ENCODE data around the gene BTBD9. TPM values are rescaled to one million over a fixed set of nuclear protein-coding genes. Genes with fewer than 3 reads are reported as not detected.

Gene BTBD9
- total RNA-seq, 1 donor from 2014 or later, result 9.9 TPM

GRCh38 chr6:38184585-38185080 lies 455.1 kb downstream of the BTBD9 start:
- no peak for TF ChIP-seq CTCF (IDR thresholded peaks at IDR 0.05)
- H3K27ac ChIP-seq, result no peak overlapping the region
- no peak overlapping the region for H3K4me3 ChIP-seq
- intact Hi-C loops (cut with DNase I), result no loop called here
- no peaks in the 10 kb centered on the region for H3K4me1 ChIP-seq
- H3K36me3 ChIP-seq, result no peaks in the 10 kb centered on the region
- no peaks in the 10 kb centered on the region for H3K27me3 ChIP-seq
- H3K9me3 ChIP-seq, result no peaks in the 10 kb centered on the region
- DNase-seq (ENCODE audit: low spot score in 2 of 2), result peak in 1 of 2 donors; percentile 48

GRCh38 chr6:38183856-38184584 lies 455.7 kb downstream of the BTBD9 start:
- Histone ChIP-seq H3K4me1 (no peaks in the 10 kb centered on the region), H3K27me3 (no peaks in the 10 kb centered on the region), H3K36me3 (no peaks in the 10 kb centered on the region), H3K27ac (no peak overlapping the region), H3K9me3 (no peaks in the 10 kb centered on the region), H3K4me3 (no peak overlapping the region)
- intact Hi-C loops (cut with DNase I), result no loop called here
- TF ChIP-seq CTCF (IDR thresholded peaks at IDR 0.05), result no peak
- DNase-seq (ENCODE audit: low spot score in 2 of 2), result no peak

- Histone ChIP-seq H3K9me3 (no peaks in the 10 kb centered on the region), H3K27me3 (no peaks in the 10 kb centered on the region), H3K4me3 (no peak overlapping the region), H3K36me3 (no peaks in the 10 kb centered on the region), H3K4me1 (no peaks in the 10 kb centered on the region), H3K27ac (no peak overlapping the region)
- TF ChIP-seq CTCF (IDR thresholded peaks at IDR 0.05), result no peak
- intact Hi-C loops (cut with DNase I), result no loop called here
- peak in 1 of 2 donors; percentile 51 for DNase-seq (ENCODE audit: low spot score in 2 of 2)
These were observed 457.3 kb downstream of the BTBD9 start for GRCh38 chr6:38182426-38182825.

- no peaks in the 10 kb centered on the region for H3K4me1 ChIP-seq
- H3K27ac ChIP-seq, result no peak overlapping the region
- no peaks in the 10 kb centered on the region for H3K36me3 ChIP-seq
- no peaks in the 10 kb centered on the region for H3K27me3 ChIP-seq
- no peak for TF ChIP-seq CTCF (IDR thresholded peaks at IDR 0.05)
- DNase-seq (ENCODE audit: low spot score in 2 of 2), result no peak
- intact Hi-C loops (cut with DNase I), result no loop called here
- no peaks in the 10 kb centered on the region for H3K9me3 ChIP-seq
- H3K4me3 ChIP-seq, result no peak overlapping the region
These were observed 459.1 kb downstream of the BTBD9 start for GRCh38 chr6:38180586-38180985.

GRCh38 chr6:38179794-38180430 lies 459.8 kb downstream of the BTBD9 start:
- Histone ChIP-seq H3K9me3 (no peaks in the 10 kb centered on the region), H3K4me3 (no peak overlapping the region), H3K4me1 (no peaks in the 10 kb centered on the region), H3K36me3 (no peaks in the 10 kb centered on the region), H3K27me3 (no peaks in the 10 kb centered on the region), H3K27ac (no peak overlapping the region)
- no peak for TF ChIP-seq CTCF (IDR thresholded peaks at IDR 0.05)
- no peak for DNase-seq (ENCODE audit: low spot score in 2 of 2)
- intact Hi-C loops (cut with DNase I), result no loop called here

Measured in ascending aorta (tissue), 2 donors.